Measurements from ENCODE around the gene HS6ST3.
"Not testable (repeated sequence)": the region's sequence is repeated elsewhere in the genome, so short reads cannot be mapped to it uniquely, and the experiment has no call there.

HS6ST3 gene

GRCh38 chr13:96743296-96744089 lies 653.6 kb downstream of the HS6ST3 start:
- no peak for DNase-seq (ENCODE audit: low spot score)

- no peak for DNase-seq (ENCODE audit: low spot score)
These were observed 654.7 kb downstream of the HS6ST3 start for GRCh38 chr13:96744367-96745331.

- no peak for DNase-seq (ENCODE audit: low spot score)
These were observed 657.0 kb downstream of the HS6ST3 start for GRCh38 chr13:96746886-96747285.

GRCh38 chr13:96749825-96750224 lies 659.9 kb downstream of the HS6ST3 start:
- no peak for DNase-seq (ENCODE audit: low spot score)

DNA sequence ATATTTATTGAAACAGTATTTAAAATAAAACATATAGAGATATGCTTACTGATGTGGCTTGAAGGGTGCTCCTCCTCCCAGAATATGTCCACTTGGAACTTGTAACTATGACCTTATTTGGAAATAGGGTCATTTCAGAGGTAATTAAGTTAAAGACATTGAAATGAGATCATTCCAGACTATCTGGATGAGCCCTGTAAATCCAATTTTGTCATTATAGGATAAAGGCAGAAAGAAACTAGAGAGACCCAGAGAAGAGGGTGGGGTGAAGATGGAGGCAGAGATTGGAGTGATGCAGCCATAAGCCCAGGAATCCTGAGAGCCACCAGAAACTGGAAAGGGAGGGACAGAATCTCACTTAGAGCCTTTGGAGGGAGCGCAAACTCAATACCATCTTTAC lies 661.2 kb downstream of the HS6ST3 start:
- DNase-seq (ENCODE audit: low spot score), result no peak

DNA sequence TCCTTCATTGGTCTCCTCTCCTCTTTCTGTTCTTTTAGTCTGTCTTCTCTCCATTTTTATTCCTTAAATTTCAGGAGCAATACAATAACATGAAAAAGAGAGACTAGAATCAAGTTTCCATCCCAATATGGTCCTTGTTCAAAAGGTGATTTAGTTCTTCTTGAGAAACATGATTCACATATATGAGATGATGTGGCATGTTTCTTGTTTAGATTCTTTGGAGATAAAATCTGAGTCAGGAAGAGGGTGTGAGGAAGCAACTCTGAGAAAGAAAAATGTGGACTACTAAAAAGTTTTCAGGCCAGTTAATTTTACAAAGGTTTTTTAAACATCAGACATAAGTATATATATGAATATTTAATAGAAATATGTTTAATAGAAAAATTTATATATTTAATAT lies 673.0 kb downstream of the HS6ST3 start:
- no peak for DNase-seq (ENCODE audit: low spot score)

GRCh38 chr13:96766306-96766705 lies 676.4 kb downstream of the HS6ST3 start:
- no peak for DNase-seq (ENCODE audit: low spot score)

DNA sequence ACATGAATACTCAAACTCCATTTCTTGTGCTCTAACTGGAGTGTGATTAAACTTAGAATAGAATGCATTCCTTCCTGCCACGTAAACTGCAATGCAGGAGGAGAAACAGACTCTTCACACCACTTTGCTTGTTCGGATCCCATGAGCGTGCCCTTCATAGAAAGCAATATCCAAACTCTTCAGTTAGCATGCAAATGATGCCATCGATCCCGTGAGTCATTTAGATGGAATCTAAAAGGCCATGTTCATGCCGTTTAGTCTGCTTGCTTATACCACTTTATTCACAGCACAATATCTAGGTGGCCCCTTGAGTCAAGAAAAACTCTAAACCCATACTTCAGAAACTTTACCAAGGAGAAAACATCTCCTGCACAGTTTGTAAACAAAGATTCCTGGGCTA lies 678.6 kb downstream of the HS6ST3 start:
- no peak for DNase-seq (ENCODE audit: low spot score)

- DNase-seq (ENCODE audit: low spot score), result no peak
These were observed 680.0 kb downstream of the HS6ST3 start for GRCh38 chr13:96769874-96770273.

DNA sequence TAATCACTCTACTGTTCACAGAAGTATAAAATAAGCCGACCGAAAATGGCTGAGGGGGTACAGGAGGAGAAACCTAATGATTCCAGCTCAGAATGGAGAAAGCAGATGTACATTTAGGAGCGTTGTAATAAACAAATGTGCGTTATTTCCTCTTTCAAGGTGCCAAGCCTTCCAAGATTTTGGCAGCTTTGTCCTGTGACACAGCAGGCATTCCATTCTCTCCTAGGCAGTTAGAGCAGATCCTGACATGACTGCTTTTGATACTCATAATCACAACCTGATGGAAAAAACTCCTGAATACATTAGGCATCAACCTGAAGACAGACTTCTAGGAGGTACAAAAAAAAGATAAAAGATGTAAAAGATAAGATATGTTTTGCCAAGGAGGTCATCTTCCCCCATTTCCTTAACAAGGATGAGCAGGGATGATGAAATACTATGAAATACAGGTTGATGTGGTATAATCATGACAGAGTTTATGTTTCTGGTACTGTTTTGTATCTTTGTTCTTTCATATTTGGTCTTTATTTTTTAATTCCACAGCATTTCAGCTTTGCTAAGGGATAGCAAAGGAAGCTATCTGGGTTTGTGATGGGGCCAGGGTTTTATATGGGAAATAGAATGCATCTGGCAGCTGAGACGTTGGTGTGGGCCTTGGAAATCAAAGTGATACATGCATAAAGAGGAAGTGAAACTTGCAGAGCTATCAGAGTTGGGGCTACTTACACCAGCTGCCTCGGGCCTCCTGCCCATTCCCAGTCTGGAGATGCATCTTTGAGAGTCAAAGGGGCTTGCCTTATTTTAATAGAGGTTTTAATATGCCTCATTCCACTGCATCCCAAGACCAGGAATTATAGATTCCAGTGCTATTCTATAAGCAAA lies 681.8 kb downstream of the HS6ST3 start:
- DNase-seq (ENCODE audit: low spot score), result no peak

DNA sequence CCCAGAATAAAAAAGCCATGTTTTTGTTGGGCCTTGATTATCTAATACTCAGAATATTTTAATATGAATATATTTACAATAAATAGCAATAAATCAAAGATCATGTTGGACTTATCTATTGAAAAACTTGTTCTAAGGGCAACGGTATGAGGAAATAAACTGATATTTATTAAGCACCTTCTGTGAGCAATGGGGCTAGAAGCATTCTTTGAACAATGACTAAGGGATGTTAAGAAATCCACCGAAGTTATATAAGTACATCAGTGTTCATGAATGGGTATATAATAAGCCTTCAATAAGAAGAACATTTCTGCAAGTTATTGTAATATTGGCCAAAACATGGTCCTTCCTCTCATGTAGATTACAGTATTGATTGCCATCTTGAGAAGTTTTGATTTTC lies 682.5 kb downstream of the HS6ST3 start:
- DNase-seq (ENCODE audit: low spot score), result no peak

DNA sequence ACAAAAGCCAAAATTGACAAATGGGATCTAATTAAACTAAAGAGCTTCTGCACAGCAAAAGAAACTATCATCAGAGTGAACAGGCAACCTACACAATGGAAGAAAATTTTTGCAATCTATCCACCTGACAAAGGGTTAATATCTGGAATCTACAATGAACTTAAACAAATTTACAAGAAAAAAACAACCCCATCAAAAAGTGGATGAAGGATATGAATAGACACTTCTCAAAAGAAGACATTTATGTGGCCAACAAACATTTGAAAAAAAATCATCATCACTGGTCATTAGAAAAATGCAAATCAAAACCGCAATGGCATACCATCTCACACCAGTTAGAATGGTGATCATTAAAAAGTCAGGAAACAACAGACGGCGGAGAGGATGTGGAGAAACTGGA lies 688.4 kb downstream of the HS6ST3 start:
- DNase-seq (ENCODE audit: low spot score), result not testable (repeated sequence)

DNA sequence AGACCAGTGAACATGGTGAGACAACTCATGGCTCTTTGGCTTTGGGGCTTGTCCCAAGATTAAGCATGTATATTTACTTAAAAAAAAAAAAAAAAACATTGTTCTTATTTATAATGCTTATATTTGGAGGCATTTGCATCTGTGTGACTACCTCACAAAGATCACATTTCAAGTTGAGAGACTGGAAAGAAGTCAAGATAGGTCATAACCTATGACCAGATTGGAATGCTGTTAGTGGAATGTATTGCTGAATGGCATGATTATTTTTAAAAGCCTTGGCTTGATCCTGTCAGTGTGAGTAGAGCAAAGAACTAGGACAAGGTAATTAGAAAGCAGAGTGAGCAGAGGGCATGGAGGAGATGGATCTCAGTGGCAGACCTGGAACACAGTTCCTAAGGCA lies 689.8 kb downstream of the HS6ST3 start:
- DNase-seq (ENCODE audit: low spot score), result no peak

GRCh38 chr13:96780105-96780504 lies 690.2 kb downstream of the HS6ST3 start:
- no peak for DNase-seq (ENCODE audit: low spot score)

DNA sequence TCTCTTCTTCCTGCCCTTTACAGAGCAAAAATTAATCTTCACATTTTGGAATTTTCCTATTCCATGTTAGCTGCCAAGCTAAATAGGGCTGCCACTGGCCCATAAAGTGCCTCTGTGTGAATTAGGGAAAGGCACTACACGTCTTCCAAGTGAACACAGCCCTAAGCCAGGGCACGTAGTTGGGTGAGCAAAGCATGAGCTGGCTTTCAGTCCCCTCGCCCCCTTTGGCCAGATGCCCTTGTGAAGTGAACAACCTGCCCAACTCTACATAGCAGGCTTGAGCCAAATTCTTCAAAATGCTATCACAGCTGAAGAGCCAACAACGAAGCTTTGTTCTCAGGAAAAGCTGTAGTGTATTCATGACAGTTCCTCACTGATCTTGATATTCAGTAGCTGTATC lies 691.2 kb downstream of the HS6ST3 start:
- DNase-seq (ENCODE audit: low spot score), result no peak

DNA sequence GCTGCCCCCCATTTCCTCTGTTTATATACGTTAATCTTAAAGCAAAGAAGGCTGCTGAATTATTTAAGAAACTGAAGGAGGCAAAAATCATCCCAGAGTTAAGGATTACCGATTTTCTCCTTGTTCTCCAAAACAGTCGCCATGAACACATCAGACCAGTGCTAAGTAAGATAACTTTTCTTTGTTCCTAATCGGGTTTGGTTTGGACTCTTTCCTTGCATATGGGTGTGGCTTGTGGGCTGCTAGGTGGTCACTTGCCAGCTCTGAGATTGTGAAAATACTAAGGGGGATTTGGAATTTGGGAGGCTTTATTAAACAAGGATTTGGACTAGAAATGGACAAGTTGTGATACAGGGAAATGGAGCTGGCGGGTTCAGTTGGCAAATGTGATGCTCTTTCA lies 692.3 kb downstream of the HS6ST3 start:
- no peak for DNase-seq (ENCODE audit: low spot score)

DNA sequence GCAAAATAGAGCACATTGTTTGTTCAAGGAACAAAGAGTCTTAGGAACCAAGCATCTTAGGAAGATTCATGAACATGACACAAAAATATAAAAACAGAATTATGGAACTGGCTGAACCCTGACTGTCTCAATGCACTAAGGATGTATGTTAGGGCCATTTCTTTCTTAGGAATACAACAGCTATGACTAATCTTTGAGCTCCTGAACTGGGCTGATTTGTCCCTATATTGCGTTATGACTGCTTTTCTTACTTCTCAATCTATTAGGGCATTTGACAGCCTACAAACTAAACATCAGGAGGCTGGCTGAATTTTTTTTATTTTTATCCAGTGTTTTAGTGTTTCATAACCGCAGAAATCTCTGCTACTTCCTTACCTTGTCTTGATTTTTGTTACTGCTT lies 693.1 kb downstream of the HS6ST3 start:
- no peak for DNase-seq (ENCODE audit: low spot score)

DNA sequence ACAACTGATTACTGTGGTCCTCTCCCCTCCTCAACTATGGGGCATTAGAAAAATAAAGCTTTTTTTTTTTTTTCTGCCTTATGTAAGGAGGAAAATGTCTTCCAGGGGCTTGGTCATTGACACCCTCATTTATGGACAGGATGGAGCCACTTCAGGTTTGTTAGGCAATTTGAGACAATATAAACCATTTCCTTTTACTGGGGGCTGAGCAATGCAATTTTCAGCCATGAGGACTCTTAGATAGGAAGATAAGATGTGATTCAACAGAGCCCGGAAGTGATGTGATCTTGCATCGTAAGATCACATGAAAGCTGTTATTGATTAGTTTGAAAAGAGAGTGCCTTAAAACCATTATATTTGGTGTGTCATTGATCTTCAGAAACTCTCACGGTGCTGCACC lies 693.6 kb downstream of the HS6ST3 start:
- DNase-seq (ENCODE audit: low spot score), result no peak

DNA sequence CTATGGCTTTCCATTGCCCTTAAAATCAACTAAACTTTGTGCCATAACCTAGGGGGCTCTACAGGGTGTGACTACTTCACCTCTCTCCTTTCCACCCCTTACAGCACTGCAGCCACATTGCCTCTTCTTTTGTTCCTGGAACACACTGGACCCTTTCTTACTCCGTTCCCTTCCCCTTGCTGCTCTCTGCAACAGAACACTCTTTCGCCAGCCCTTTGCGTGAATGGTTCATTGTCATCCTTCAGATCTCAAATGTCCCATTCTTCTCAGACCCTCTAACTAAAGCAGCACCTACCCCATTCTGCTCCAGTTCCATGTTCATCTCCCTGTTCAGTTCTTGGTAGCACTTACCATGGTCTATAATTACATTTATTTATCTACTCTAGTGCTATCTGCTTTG lies 696.1 kb downstream of the HS6ST3 start:
- no peak for DNase-seq (ENCODE audit: low spot score)

DNA sequence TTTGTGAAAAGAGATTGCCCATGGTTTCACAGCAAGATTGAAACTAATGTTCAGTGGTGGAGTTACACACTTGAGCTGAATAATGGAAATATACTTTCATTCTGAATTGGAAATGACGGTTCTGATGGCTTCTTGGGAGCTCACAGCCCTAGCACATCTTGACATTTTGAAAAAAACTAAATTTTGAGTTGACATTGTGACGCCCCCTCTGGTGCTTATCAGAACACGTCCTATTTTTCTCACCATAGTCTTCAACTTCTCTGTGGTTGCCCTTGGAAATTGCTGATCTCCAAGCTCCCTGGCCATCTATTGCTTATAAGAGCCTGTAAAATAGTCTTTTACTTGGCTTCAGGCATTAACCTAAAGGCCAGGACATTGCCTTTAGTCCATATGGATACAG lies 702.3 kb downstream of the HS6ST3 start:
- DNase-seq (ENCODE audit: low spot score), result no peak

DNA sequence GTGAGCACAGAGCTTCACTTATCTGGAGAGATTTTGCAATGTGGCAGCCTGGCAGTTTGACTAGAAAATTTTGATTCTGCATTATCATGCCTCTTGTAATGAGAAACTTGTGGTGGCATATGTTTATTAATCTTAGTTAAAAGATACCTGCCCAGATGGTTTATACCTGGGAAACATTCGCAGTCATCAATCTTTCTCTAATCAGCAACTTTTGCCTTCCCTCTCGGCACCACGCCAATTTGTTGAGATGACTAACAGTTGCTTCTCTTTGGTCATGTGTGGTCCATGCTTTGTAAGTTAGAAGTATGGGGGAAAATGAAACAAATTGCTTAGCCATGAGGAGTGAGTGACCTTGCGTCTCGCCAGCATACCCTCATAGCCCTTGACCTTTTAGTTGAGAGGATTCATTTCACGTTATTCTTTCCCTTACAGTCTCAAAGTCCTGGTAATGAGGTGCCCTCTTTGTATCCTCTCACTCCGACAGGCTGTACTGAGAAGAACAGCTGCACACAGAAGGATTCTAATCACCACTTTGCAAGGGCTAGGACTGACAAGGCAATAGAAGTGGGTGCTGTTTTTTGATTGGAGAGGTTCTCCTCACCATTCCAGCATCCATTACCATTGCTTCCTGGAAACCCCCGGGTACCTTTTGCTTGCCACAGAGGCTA lies 703.0 kb downstream of the HS6ST3 start:
- DNase-seq (ENCODE audit: low spot score), result no peak

DNA sequence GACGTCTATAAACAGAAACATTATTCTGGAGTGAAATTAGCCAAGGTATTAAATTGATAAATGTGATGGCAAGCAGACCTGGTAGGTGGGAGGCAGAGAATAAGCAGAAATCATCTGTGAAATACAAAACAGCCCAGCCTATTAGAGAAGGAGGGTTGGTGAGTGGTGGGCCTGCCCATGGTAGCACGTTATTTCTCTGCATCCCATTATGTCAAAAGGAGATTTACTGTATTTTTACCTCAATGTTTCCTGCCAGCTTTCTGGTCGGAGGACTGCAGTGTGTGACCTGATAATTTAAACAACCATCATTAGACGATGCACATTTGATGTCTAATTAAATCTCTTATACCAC lies 703.5 kb downstream of the HS6ST3 start:
- DNase-seq (ENCODE audit: low spot score), result no peak

Data from CD4-positive, alpha-beta T cell treated with Interleukin-15 for 4 hours (primary cell).